GM19328 (cell line): ENCODE results near the gene CTNNA2.

Experiments used
- ATAC-seq: cut with Tn5 transposase; IDR thresholded peaks from one replicate; pipeline ENCODE4 v1.9.1; 2021; ENCODE audit warnings: mild to moderate bottlenecking, moderate library complexity; ENCODE audit not compliant: unreplicated experiment

CTNNA2 gene

GRCh38 chr2:79844011-79844410 is 331.2 kb downstream of the CTNNA2 start:
- ATAC-seq: no peak

GRCh38 chr2:79846878-79847277 is 334.0 kb downstream of the CTNNA2 start:
- ATAC-seq: no peak

DNA sequence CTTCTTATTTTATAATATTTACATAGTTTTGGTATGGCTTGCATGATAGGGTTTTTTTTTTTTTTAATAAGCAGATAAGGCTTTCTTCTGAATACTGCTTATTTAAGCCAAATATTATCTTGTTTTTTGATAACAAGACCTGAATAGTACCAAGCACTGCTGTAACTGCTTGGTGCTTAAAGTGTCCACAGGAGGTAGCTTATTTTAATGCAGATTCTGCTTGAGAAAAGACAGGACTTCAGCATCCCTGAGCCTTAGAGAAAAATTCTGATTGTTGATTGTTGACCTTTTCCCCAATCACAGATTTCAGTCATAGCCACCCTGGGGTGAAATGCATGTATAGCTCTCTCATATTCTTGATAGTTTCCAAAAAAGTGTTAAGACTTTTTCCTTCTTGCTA is 336.4 kb downstream of the CTNNA2 start:
- no peak for ATAC-seq

GRCh38 chr2:79849949-79850348 is 337.1 kb downstream of the CTNNA2 start:
- ATAC-seq: no peak

GRCh38 chr2:79850912-79851311 is 338.1 kb downstream of the CTNNA2 start:
- ATAC-seq: no peak

- no peak for ATAC-seq
These were observed 342.6 kb downstream of the CTNNA2 start for GRCh38 chr2:79855264-79856006.

- no peak for ATAC-seq
These were observed 345.0 kb downstream of the CTNNA2 start for GRCh38 chr2:79857888-79858287.

- no peak for ATAC-seq
These were observed 347.6 kb downstream of the CTNNA2 start for GRCh38 chr2:79860228-79861058.

DNA sequence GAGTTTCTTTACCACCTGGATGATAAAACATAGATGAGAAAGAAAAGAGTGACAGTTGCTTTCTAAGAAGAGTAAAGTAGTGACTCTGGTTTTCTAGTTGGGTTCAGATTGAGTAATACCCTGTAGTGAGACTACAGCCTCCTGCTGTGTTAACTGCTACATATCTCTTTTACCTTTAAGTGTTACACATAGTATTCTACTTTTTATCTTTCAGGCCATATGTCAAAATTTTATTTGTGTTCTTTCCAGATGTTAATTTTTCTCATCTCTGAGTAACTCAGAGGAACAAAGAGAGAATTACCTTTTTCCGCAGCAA is 348.2 kb downstream of the CTNNA2 start:
- ATAC-seq: no peak

DNA sequence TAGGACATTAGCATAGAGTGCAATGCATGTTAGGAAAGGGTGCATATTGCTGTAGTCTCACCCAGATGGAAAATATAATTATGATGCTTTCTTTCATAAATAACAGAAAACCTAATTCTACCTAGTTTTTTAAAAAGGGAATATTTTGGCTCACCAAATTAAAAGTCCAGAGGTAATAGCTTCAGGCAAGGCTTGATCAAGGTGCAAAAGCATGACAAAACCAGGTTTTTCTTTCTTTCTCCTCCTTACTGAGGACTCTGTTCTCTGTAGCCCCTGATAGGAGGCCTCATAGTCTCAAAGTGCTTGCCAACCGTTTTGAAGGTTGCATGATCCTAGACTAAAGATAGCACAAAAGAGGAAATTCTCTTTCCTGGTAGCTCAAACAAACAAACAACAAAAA is 349.9 kb downstream of the CTNNA2 start:
- no peak for ATAC-seq

GRCh38 chr2:79872656-79873055 is 359.8 kb downstream of the CTNNA2 start:
- ATAC-seq: no peak

DNA sequence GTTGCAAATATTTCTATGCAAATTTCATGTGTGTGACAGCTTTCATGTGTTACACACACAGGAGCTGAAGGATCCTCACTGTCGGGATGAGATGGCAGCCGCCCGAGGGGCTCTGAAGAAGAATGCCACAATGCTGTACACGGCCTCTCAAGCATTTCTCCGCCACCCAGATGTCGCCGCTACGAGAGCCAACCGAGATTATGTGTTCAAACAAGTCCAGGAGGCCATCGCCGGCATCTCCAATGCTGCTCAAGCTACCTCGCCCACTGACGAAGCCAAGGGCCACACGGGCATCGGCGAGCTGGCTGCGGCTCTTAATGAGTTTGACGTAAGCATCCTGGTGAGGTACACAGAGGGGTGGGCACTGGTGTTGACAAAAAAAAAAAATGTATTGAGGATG is 361.2 kb downstream of the CTNNA2 start:
- ATAC-seq: no peak

DNA sequence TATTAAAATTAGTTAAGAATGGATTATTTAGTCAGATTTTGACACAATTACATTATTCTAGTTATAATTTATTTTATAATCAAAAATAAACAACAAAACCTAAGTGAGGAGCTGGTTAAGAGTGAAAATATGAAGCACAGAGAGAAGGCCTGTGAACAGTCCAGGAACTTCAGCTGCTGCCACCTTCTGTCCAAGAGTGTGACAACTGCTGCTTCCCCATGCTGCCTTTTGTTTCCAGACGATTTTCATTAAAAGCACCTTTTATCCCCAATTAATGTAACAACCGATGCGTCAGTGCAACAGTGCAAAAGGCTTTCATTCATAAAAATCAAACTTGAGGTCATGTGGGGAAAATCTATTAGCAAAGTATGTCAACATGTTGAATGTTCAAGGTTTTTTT is 363.6 kb downstream of the CTNNA2 start:
- no peak for ATAC-seq

DNA sequence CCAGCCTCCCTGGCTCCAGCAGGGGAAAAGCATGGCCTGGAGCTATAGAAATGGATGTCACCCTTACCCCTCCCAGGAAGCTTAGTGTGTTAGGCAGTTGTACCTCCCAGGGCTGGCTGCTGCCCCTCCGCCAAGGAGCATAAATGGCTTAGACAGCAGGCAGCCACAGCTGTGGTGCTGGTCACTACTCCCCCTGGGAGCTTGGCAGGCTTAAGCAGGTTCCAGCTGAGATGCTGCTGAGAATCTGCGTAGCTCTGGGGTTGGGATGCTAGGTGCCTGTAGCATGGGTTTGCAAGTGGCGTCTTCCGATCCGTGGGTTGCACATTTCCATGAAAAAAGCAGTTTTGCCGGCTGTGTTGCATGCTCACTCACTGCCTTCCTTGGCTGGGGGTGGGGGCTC is 369.7 kb downstream of the CTNNA2 start:
- ATAC-seq: no peak

GRCh38 chr2:79887747-79888374 is 375.0 kb downstream of the CTNNA2 start:
- no peak for ATAC-seq

- ATAC-seq: no peak
These were observed 379.3 kb downstream of the CTNNA2 start for GRCh38 chr2:79892123-79892522.

DNA sequence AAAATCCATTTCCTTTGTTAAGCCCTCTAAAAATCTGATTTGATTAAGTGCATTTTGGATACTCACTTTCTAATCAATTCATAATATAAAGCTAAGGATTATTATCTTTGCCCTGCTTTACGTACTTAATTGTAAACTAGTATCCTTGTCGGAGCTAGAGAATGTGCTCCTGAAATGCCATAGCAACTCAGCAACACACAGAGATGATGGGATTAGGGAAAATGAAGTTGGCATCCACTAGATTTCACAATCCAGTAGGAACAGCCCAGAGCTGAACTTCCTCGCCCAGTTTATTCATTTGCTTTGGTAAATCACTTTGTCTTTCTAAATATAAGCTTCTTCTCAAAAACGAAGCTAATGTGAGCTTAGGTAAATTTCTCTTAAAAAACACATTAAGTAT is 386.3 kb downstream of the CTNNA2 start:
- no peak for ATAC-seq

- no peak for ATAC-seq
These were observed 388.3 kb downstream of the CTNNA2 start for GRCh38 chr2:79901161-79901560.

DNA sequence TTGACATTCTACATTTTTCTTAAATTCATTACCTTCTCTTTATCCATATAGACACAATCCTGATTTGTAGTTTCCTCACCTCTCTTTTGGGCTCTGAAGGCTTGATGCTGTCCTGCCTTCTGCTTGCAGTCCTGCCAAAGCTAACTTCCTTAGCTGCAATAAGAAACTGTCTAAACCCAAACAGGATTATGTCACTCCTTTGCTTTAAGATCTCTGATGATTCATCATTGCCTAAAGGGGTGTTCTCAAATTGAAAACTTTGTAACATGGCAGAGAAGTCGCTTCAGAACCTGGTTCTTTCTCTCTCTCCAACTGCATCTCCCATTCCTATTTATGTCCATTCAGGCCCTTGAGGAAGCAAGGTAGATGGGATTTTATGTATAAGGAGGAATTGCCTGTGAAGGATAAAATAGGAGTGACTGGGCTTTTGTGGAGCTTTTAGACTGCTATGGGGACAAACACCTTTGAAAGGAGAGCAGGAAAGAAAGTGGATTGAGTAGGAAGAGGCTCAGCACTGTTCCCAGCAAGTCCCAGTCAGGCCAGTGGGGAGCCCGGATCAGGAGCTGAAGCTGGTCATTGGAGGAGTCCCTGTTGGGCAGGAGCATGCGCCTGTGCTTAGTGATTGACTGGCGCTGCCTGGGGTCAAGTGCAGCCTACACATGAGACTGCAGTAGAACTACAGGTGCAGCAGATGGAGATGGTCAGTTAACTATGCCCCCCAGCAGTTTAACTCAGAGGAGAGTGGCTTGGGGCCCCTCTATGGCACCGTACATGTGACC is 390.6 kb downstream of the CTNNA2 start:
- no peak for ATAC-seq

DNA sequence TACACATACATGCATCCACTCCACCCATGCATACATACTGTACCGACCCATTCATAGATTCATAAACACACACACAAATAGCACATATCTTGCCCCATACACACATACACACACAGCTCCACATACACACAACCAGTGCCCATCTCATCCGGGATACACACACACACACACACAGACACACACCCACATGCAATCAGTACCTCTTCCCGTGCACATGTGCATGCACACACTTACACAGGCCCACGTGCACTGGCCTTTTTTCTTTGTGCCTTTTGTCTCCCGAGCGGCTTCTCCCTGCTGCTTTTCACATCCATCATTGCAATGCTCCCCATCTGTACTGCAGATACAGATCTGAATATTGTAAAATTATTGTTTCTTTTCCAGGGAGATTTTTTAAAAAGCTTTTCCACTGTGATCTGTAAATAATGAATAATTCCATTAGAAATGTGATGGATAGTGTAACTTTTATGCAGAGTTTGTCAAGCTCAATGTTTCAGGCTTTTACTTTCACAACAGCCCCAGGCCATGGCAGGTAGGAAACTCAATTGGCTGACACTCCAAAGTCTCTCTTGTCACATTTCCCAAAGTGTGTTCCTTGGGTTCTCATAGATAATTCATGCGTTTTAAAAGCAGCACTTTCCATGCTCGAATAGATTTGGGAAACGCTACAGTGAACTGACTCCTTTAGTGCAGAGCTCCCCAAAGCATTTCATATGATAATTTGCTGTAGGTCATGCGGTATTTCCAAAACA is 393.5 kb downstream of the CTNNA2 start:
- no peak for ATAC-seq

- ATAC-seq: no peak
These were observed 396.7 kb downstream of the CTNNA2 start for GRCh38 chr2:79909521-79909920.
